BE2C (cell line): ENCODE data around the gene ADIPOQ.
"Not testable (repeated sequence)": the region's sequence is repeated elsewhere in the genome, so short reads cannot be mapped to it uniquely, and the experiment has no call there.

Experiments used
- DNase-seq: peaks from one replicate; pipeline ENCODE4 v3.0.0-alpha.2; 2020
- H3K27me3 ChIP-seq: fragments of 250-450 bp; sonication (Bioruptor Pico); 2 replicates; pipeline ENCODE4 v1.5.1; 2020; ENCODE audit warnings: mild to moderate bottlenecking
- H3K36me3 ChIP-seq: fragments of 250-450 bp; sonication (Bioruptor Pico); 2 replicates; pipeline ENCODE4 v1.5.1; 2020; ENCODE audit warnings: mild to moderate bottlenecking
- H3K4me1 ChIP-seq: fragments of 250-450 bp; sonication (Bioruptor Pico); 2 replicates; pipeline ENCODE4 v1.5.1; 2020
- H3K4me3 ChIP-seq: 2 replicates; pipeline ENCODE4 v1.5.1; 2011; ENCODE audit warnings: low read depth, low read length
- H3K9me3 ChIP-seq: fragments of 250-450 bp; sonication (Bioruptor Pico); 2 replicates; pipeline ENCODE4 v1.5.1; 2020
- CTCF ChIP-seq: IDR thresholded peaks from 2 replicates; pipeline ENCODE4 v1.5.1; 2012; ENCODE audit warnings: mild to moderate bottlenecking, low read depth, low read length

ADIPOQ gene

GRCh38 chr3:186807231-186807630, 35.3 kb upstream of the ADIPOQ start:
- no peak for TF ChIP-seq CTCF
- DNase-seq, result no peak
- Histone ChIP-seq H3K27me3 (no peaks in the 10 kb centered on the region), H3K4me1 (no peaks in the 10 kb centered on the region), H3K36me3 (peaks cover 21% of the 10 kb centered on the region), H3K4me3 (peak overlapping the region; percentile 85), H3K9me3 (no peaks in the 10 kb centered on the region)

GRCh38 chr3:186810336-186810996, 32.0 kb upstream of the ADIPOQ start:
- Histone ChIP-seq H3K36me3 (no peaks in the 10 kb centered on the region), H3K9me3 (no peaks in the 10 kb centered on the region), H3K4me3 (no peak overlapping the region), H3K4me1 (no peaks in the 10 kb centered on the region), H3K27me3 (0 out of 2 replicates have a peak, but pooled peaks cover 3% of the 10 kb centered on the region)
- DNase-seq, result no peak
- no peak for TF ChIP-seq CTCF

- not testable (repeated sequence) for H3K4me1 ChIP-seq, H3K9me3 ChIP-seq, H3K27me3 ChIP-seq, DNase-seq, H3K4me3 ChIP-seq, H3K36me3 ChIP-seq
Observed at GRCh38 chr3:186811313-186811712, 31.2 kb upstream of the ADIPOQ start.

GRCh38 chr3:186814100-186814499, 28.4 kb upstream of the ADIPOQ start:
- Histone ChIP-seq H3K27me3 (0 out of 2 replicates have a peak, but pooled peaks cover 3% of the 10 kb centered on the region), H3K36me3 (no peaks in the 10 kb centered on the region), H3K4me1 (no peaks in the 10 kb centered on the region), H3K4me3 (no peak overlapping the region), H3K9me3 (no peaks in the 10 kb centered on the region)
- no peak for DNase-seq
- TF ChIP-seq CTCF, result no peak

GRCh38 chr3:186815435-186815834, 27.1 kb upstream of the ADIPOQ start:
- Histone ChIP-seq H3K9me3 (no peaks in the 10 kb centered on the region), H3K4me3 (no peak overlapping the region), H3K4me1 (no peaks in the 10 kb centered on the region), H3K27me3 (0 out of 2 replicates have a peak, but pooled peaks cover 3% of the 10 kb centered on the region), H3K36me3 (no peaks in the 10 kb centered on the region)
- no peak for TF ChIP-seq CTCF
- no peak for DNase-seq

GRCh38 chr3:186818516-186818915, 24.0 kb upstream of the ADIPOQ start:
- H3K27me3 ChIP-seq, result no peaks in the 10 kb centered on the region
- H3K9me3 ChIP-seq, result no peaks in the 10 kb centered on the region
- no peak for DNase-seq
- H3K4me3 ChIP-seq, result no peak overlapping the region
- no peaks in the 10 kb centered on the region for H3K4me1 ChIP-seq
- TF ChIP-seq CTCF, result no peak
- H3K36me3 ChIP-seq, result no peaks in the 10 kb centered on the region
